Kidney (tissue), 14 donors: ENCODE measurements around the gene PCDHGA6. TPM values are rescaled to one million over a fixed set of nuclear protein-coding genes. Genes with fewer than 3 reads are reported as not detected.
"Not testable (repeated sequence)": the region's sequence is repeated elsewhere in the genome, so short reads cannot be mapped to it uniquely, and the experiment has no call there.

Source experiments
- DNase-seq, 5 donors: peaks; one replicate each; pipeline ENCODE4 v3.0.0-alpha.2; 2013 to 2020
- FAIRE-seq: peaks from 2 replicates; lab custom pipeline; 2012; peaks lifted over from hg19 to GRCh38; lab: Jason Lieb, UNC
- H3K27ac ChIP-seq, 2 donors: one replicate each; pipeline ENCODE4 v1.7.0; 2013; ENCODE audit warnings: low read depth in 2 of 2, low read length in 2 of 2, inconsistent platforms in 1 of 2
- H3K27me3 ChIP-seq: one replicate; pipeline ENCODE4 v1.7.1; 2013; ENCODE audit warnings: low read length, inconsistent platforms; ENCODE audit not compliant: control insufficient read depth, insufficient read depth
- H3K36me3 ChIP-seq, 3 donors: one replicate each; pipeline versions ENCODE4 v1.7.0 to v1.7.1; 2013; ENCODE audit warnings: low read length in 3 of 3, control low read depth in 1 of 3, inconsistent platforms in 1 of 3; ENCODE audit not compliant: insufficient read depth in 3 of 3, control insufficient read depth in 2 of 3
- H3K4me1 ChIP-seq, 3 donors: one replicate each; pipeline versions ENCODE4 v1.7.0 to v1.7.1; 2013; ENCODE audit warnings: low read length in 3 of 3, inconsistent platforms in 1 of 3, low read depth in 1 of 3; ENCODE audit not compliant: control insufficient read depth in 2 of 3, insufficient read depth in 2 of 3
- H3K4me3 ChIP-seq, 3 donors: one replicate each; pipeline versions ENCODE4 v1.7.0 to v1.8.1; 2013; ENCODE audit warnings: low read length in 3 of 3, control low read depth in 1 of 3, inconsistent platforms in 1 of 3
- H3K9ac ChIP-seq, 3 donors: one replicate each; pipeline versions ENCODE4 v1.7.0 to v1.7.1; 2013; ENCODE audit warnings: low read length in 3 of 3, control low read depth in 1 of 3, inconsistent platforms in 1 of 3
- H3K9me3 ChIP-seq, 3 donors: one replicate each; pipeline versions ENCODE4 v1.7.0 to v1.7.1; 2013; ENCODE audit warnings: low read length in 3 of 3, control low read depth in 1 of 3, inconsistent platforms in 1 of 3; ENCODE audit not compliant: control insufficient read depth in 2 of 3, insufficient read depth in 1 of 3
- CTCF ChIP-seq: IDR thresholded peaks from 3 replicates; pipeline ENCODE4 v1.5.1; 2012; ENCODE audit warnings: mild to moderate bottlenecking, moderate library complexity, borderline replicate concordance; ENCODE audit not compliant: insufficient read depth; ENCODE audit errors: extremely low read depth
- intact Hi-C: fragments of 100-400 bp; cut with DNase I; formaldehyde crosslinking; loops from one replicate; pipeline ENCODE4 v1.11.1; 2022
- polyA plus RNA-seq: library from polyadenylated mRNA; stranded (reverse); fragments of 350-450 nt; fragmentation: Illumina TruSeq; extraction: RNeasy Lipid Tissue Mini Kit (QIAGEN cat#74804); gene quantifications from one replicate; pipeline ENCODE4 v1.2.3, GENCODE V29; 2014; ENCODE audit warnings: low read depth, low replicate concordance; ENCODE audit not compliant: insufficient read depth
- total RNA-seq: library from RNA; stranded (reverse); fragmentation: NEBNext Ultra II Directional; extraction: Animal tissue kit (Norgen Biotek cat#: 25700); gene quantifications from one replicate; pipeline ENCODE4 v1.2.1, GENCODE V29; 2021
- donor health status: control.
- donor health status: control.
- donor health status: control.
- donor health status: control.
- donor health status: control.
- donor health status: DM: yes; HTN: yes; CAD: no.
- donor health status: Normal renal cell carcinoma (clear cell type).

The PCDHGA6 gene
- total and polyA plus RNA-seq, 2 donors from 2014 or later = 0.34 to 7.2 TPM

- H3K9me3 ChIP-seq = peaks cover 2 to 49% (median 14%) of the 10 kb centered on the region in 3 donors
- intact Hi-C loops, H3K27ac ChIP-seq, H3K4me1 ChIP-seq, FAIRE-seq, H3K27me3 ChIP-seq, H3K9ac ChIP-seq, H3K36me3 ChIP-seq: not testable (repeated sequence)
- TF ChIP-seq CTCF = peak; percentile 47
- peak in 2 of 5 donors; percentile 27 to 36 for DNase-seq
- H3K4me3 ChIP-seq = peak within 1 kb of the TSS in 2 of 3 donors; percentile 39 to 45
These were observed 24.3 kb downstream of the PCDHGA6 start, which contains the start of gene PCDHGB5 for GRCh38 chr5:141397756-141398551. Gene PCDHGB5, plus strand, starts transcription at chr5:141397947. Its CDS starts 181 bp downstream, at chr5:141398128.

GRCh38 chr5:141398608-141399007 lies 24.9 kb downstream of the PCDHGA6 start:
- no peak for DNase-seq
- Histone ChIP-seq H3K36me3 (no peaks in the 10 kb centered on the region), H3K4me3 (peak overlapping the region in 2 of 3 donors; percentile 39 to 45)

GRCh38 chr5:141399555-141400258 lies 26.0 kb downstream of the PCDHGA6 start:
- intact Hi-C loops = no loop called here

More at GRCh38 chr5:141398608-141399007, 24.9 kb downstream of the PCDHGA6 start:
- no peak for FAIRE-seq
- intact Hi-C loops = no loop called here
- Histone ChIP-seq H3K4me1 (no peaks in the 10 kb centered on the region), H3K27me3 (no peaks in the 10 kb centered on the region), H3K27ac (no peak overlapping the region), H3K9me3 (peaks cover 3 to 50% (median 14%) of the 10 kb centered on the region in 3 donors), H3K9ac (no peak overlapping the region)
- no peak for TF ChIP-seq CTCF

More at GRCh38 chr5:141399555-141400258, 26.0 kb downstream of the PCDHGA6 start:
- Histone ChIP-seq H3K36me3 (no peaks in the 10 kb centered on the region), H3K9me3 (peaks cover 3 to 54% (median 20%) of the 10 kb centered on the region in 3 donors), H3K4me3 (peak overlapping the region in 1 of 3 donors; percentile 25), H3K27ac (no peak overlapping the region), H3K27me3 (no peaks in the 10 kb centered on the region), H3K4me1 (no peaks in the 10 kb centered on the region), H3K9ac (no peak overlapping the region)
- FAIRE-seq = no peak
- TF ChIP-seq CTCF = no peak
- no peak for DNase-seq
